Testis (tissue), 3 donors: ENCODE measurements around the gene ASIC2. TPM values are rescaled to one million over a fixed set of nuclear protein-coding genes. Genes with fewer than 3 reads are reported as not detected.

ENCODE experiments used
- DNase-seq: peaks from one replicate; pipeline ENCODE4 v3.0.0-alpha.2; 2019
- H3K27ac ChIP-seq, 2 donors: fragments of 200-600 bp; sonication (generic); one replicate each; pipeline ENCODE4 v1.5.1; 2019
- H3K27me3 ChIP-seq: fragments of 200-600 bp; sonication (generic); one replicate; pipeline ENCODE4 v1.5.1; 2019
- H3K36me3 ChIP-seq: fragments of 200-600 bp; sonication (generic); one replicate; pipeline ENCODE4 v1.5.1; 2017; ENCODE audit warnings: low read depth; ENCODE audit errors: missing control alignments
- H3K4me1 ChIP-seq: fragments of 200-600 bp; sonication (generic); one replicate; pipeline ENCODE4 v1.5.1; 2019
- H3K4me3 ChIP-seq, 2 donors: fragments of 200-600 bp; sonication (generic); one replicate each; pipeline ENCODE4 v1.5.1; 2017 to 2019
- H3K9me3 ChIP-seq: fragments of 200-600 bp; sonication (generic); one replicate; pipeline ENCODE4 v1.5.1; 2017
- CTCF ChIP-seq, 3 experiments: fragments of 450-650 bp in 2 of 3; fragments of 200-600 bp in 1 of 3; sonication (generic) in 1 of 3; IDR thresholded peaks; one replicate each; pipeline ENCODE4 v1.5.1; 2016 to 2019; ENCODE audit warnings: antibody characterized with exemption in 3 of 3, mild to moderate bottlenecking in 2 of 3, moderate library complexity in 1 of 3
- POLR2A ChIP-seq: fragments of 450-650 bp; IDR thresholded peaks from one replicate; pipeline ENCODE4 v1.6.1; 2017; ENCODE audit warnings: antibody characterized with exemption, mild to moderate bottlenecking, moderate library complexity
- WGBS, 2 donors: methylation state at CpG; one replicate each; pipeline ENCODE4 v1.1.5; 2018; 5-methylcytosine and 5-hydroxymethylcytosine counted together
- intact Hi-C: fragments of 100-400 bp; cut with DNase I; formaldehyde crosslinking; loops from one replicate; pipeline ENCODE4 v1.15.1; 2023; ENCODE audit warnings: low total_unique reads
- polyA plus RNA-seq: library from polyadenylated mRNA; stranded (reverse); fragments of 350-450 nt; fragmentation: Illumina TruSeq; extraction: RNeasy Lipid Tissue Mini Kit (QIAGEN cat#74804); gene quantifications from one replicate; pipeline ENCODE4 v1.2.3, GENCODE V29; 2014; ENCODE audit warnings: low read depth, low replicate concordance; ENCODE audit not compliant: insufficient read depth
- total RNA-seq, 2 donors: library from RNA; depleted of rRNA; stranded (reverse); fragments of >200 nt; gene quantifications; one replicate each; pipeline ENCODE4 v1.2.3, GENCODE V29; 2016

Gene ASIC2
- total and polyA plus RNA-seq, 3 donors from 2014 or later = 0.73 to 1.0 (median 0.81) TPM

GRCh38 chr17:33207231-33207630 is 85.9 kb downstream of the ASIC2 start:
- no peak overlapping the region for H3K4me3 ChIP-seq
- no peak for DNase-seq
- H3K27ac ChIP-seq = no peak overlapping the region
- no peaks in the 10 kb centered on the region for H3K36me3 ChIP-seq
- H3K4me1 ChIP-seq = no peaks in the 10 kb centered on the region
- no peaks in the 10 kb centered on the region for H3K9me3 ChIP-seq
- intact Hi-C loops = no loop called here
- TF ChIP-seq POLR2A = no peak
- no peak for TF ChIP-seq CTCF (IDR thresholded peaks at IDR 0.05)
- H3K27me3 ChIP-seq = no peaks in the 10 kb centered on the region
- WGBS, 2 donors = 92 to 96% methylated on average over 4 of the region's 4 CpGs

- intact Hi-C loops = no loop called here
- 91% methylated on average over 8 of the region's 8 CpGs for WGBS, 2 donors
- TF ChIP-seq POLR2A = no peak
- no peak for TF ChIP-seq CTCF (IDR thresholded peaks at IDR 0.05)
- Histone ChIP-seq H3K4me1 (no peaks in the 10 kb centered on the region), H3K9me3 (no peaks in the 10 kb centered on the region), H3K27ac (no peak overlapping the region), H3K36me3 (no peaks in the 10 kb centered on the region), H3K4me3 (no peak overlapping the region), H3K27me3 (no peaks in the 10 kb centered on the region)
- DNase-seq = no peak
Measured at GRCh38 chr17:33205552-33205951, 87.5 kb downstream of the ASIC2 start.

GRCh38 chr17:33204701-33205100 is 88.4 kb downstream of the ASIC2 start:
- Histone ChIP-seq H3K4me1 (no peaks in the 10 kb centered on the region), H3K9me3 (no peaks in the 10 kb centered on the region), H3K36me3 (no peaks in the 10 kb centered on the region), H3K27me3 (no peaks in the 10 kb centered on the region), H3K4me3 (no peak overlapping the region), H3K27ac (no peak overlapping the region)
- DNase-seq = no peak
- TF ChIP-seq POLR2A (no peak), CTCF (IDR thresholded peaks at IDR 0.05) (no peak)
- 92 to 98% methylated on average over 2 of the region's 2 CpGs for WGBS, 2 donors
- intact Hi-C loops = no loop called here

- DNase-seq = no peak
- TF ChIP-seq POLR2A (no peak), CTCF (IDR thresholded peaks at IDR 0.05) (no peak)
- 97 to 100% methylated on average over 3 of the region's 3 CpGs for WGBS, 2 donors
- intact Hi-C loops = no loop called here
- no peaks in the 10 kb centered on the region for H3K9me3 ChIP-seq
- no peaks in the 10 kb centered on the region for H3K27me3 ChIP-seq
- H3K27ac ChIP-seq = no peak overlapping the region
- H3K4me1 ChIP-seq = no peaks in the 10 kb centered on the region
- H3K4me3 ChIP-seq = no peak overlapping the region
- no peaks in the 10 kb centered on the region for H3K36me3 ChIP-seq
Measured at GRCh38 chr17:33204156-33204555, 88.9 kb downstream of the ASIC2 start.

- Histone ChIP-seq H3K9me3 (no peaks in the 10 kb centered on the region), H3K36me3 (no peaks in the 10 kb centered on the region), H3K27ac (no peak overlapping the region), H3K4me3 (no peak overlapping the region), H3K4me1 (no peaks in the 10 kb centered on the region), H3K27me3 (no peaks in the 10 kb centered on the region)
- no peak for DNase-seq
- TF ChIP-seq CTCF (IDR thresholded peaks at IDR 0.05) (no peak), POLR2A (no peak)
- WGBS, 2 donors = 51 to 58% methylated on average over 10 of the region's 10 CpGs
- intact Hi-C loops = no loop called here
Measured at GRCh38 chr17:33202796-33203495, 90.1 kb downstream of the ASIC2 start.
